ENCODE data around the gene C1QA.

Gene C1QA

GRCh38 chr1:22609291-22609690, 27.1 kb upstream of the C1QA start:
- no peak for DNase-seq (ENCODE audit: low read depth)
- H3K4me3 ChIP-seq (ENCODE audit: low read depth, low read length): no peak overlapping the region
- no peak for TF ChIP-seq CTCF (IDR thresholded peaks at IDR 0.05; ENCODE audit: control insufficient read depth, extremely low read depth, insufficient read depth)

- no peak for TF ChIP-seq CTCF (IDR thresholded peaks at IDR 0.05; ENCODE audit: control insufficient read depth, extremely low read depth, insufficient read depth)
- peak; percentile 4 for DNase-seq (ENCODE audit: low read depth)
- H3K4me3 ChIP-seq (ENCODE audit: low read depth, low read length): no peak overlapping the region
These were observed 24.9 kb upstream of the C1QA start for GRCh38 chr1:22611530-22611947.

- no peak overlapping the region for H3K4me3 ChIP-seq (ENCODE audit: low read depth, low read length)
- no peak for TF ChIP-seq CTCF (IDR thresholded peaks at IDR 0.05; ENCODE audit: control insufficient read depth, extremely low read depth, insufficient read depth)
- DNase-seq (ENCODE audit: low read depth): no peak
These were observed 23.5 kb upstream of the C1QA start for GRCh38 chr1:22612671-22613571.

- H3K4me3 ChIP-seq (ENCODE audit: low read depth, low read length): no peak overlapping the region
- DNase-seq (ENCODE audit: low read depth): no peak
- TF ChIP-seq CTCF (IDR thresholded peaks at IDR 0.05; ENCODE audit: control insufficient read depth, extremely low read depth, insufficient read depth): no peak
These were observed 22.9 kb upstream of the C1QA start for GRCh38 chr1:22613572-22613918.

- DNase-seq (ENCODE audit: low read depth): no peak
- TF ChIP-seq CTCF (IDR thresholded peaks at IDR 0.05; ENCODE audit: control insufficient read depth, extremely low read depth, insufficient read depth): no peak
- H3K4me3 ChIP-seq (ENCODE audit: low read depth, low read length): no peak overlapping the region
These were observed 22.5 kb upstream of the C1QA start for GRCh38 chr1:22613951-22614350.

GRCh38 chr1:22615886-22616285, 20.5 kb upstream of the C1QA start:
- TF ChIP-seq CTCF (IDR thresholded peaks at IDR 0.05; ENCODE audit: control insufficient read depth, extremely low read depth, insufficient read depth): no peak
- no peak overlapping the region for H3K4me3 ChIP-seq (ENCODE audit: low read depth, low read length)
- no peak for DNase-seq (ENCODE audit: low read depth)

GRCh38 chr1:22616571-22616970, 19.9 kb upstream of the C1QA start:
- no peak for TF ChIP-seq CTCF (IDR thresholded peaks at IDR 0.05; ENCODE audit: control insufficient read depth, extremely low read depth, insufficient read depth)
- H3K4me3 ChIP-seq (ENCODE audit: low read depth, low read length): no peak overlapping the region
- no peak for DNase-seq (ENCODE audit: low read depth)

Measured in LNCaP clone FGC (cell line).